GM12878 (cell line): ENCODE results near the gene RHPN2. TPM values are rescaled to one million over a fixed set of nuclear protein-coding genes. Genes with fewer than 3 reads are reported as not detected.
A peak's percentile ranks its signal among the peaks of the same experiment; 100 is the strongest.

Experiments
- ATAC-seq: fragments of 200-7000 bp; cut with Tn5 transposase; 3 replicates; pipeline ENCODE4 v1.9.1; 2020; ENCODE audit warnings: mild to moderate bottlenecking, moderate library complexity
- BruUV-seq: library from RNA; stranded (reverse); fragments of 400-500 nt; replicated peaks from 2 replicates; lab custom pipeline; 2021; lab: Mats Ljungman, UMichigan
- CTCF ChIA-PET: fragments of 300-600 bp; sonication (Branson Sonifier 250); formaldehyde crosslinking; extraction: SDS; loops from one replicate; lab custom pipeline; 2021; ENCODE audit warnings: inconsistent platforms; lab: Yijun Ruan, JAX
- POLR2A ChIA-PET: fragments of 350-600 bp; formaldehyde crosslinking; extraction: SDS; loops from one replicate; lab custom pipeline; 2021; ENCODE audit warnings: inconsistent platforms; lab: Charles Lee
- RAD21 ChIA-PET: fragments of 300-600 bp; sonication (Branson Sonifier 250); formaldehyde crosslinking; loops from one replicate; lab custom pipeline; 2023; ENCODE audit warnings: antibody characterized with exemption; ENCODE audit not compliant: unreplicated experiment; lab: Charles Lee
- SMC1A ChIA-PET: fragments of 300-600 bp; sonication (Branson Sonifier 250); formaldehyde crosslinking; loops from one replicate; lab custom pipeline; 2023; ENCODE audit not compliant: unreplicated experiment, uncharacterized antibody; lab: Charles Lee
- DNase-seq: peaks from one replicate; pipeline ENCODE4 v3.0.0-alpha.2; 2011; ENCODE audit warnings: low read depth, low spot score
- FAIRE-seq: peaks from 3 replicates; lab custom pipeline; 2011; peaks lifted over from hg19 to GRCh38; lab: Jason Lieb, UNC
- H2AFZ ChIP-seq: 2 replicates; pipeline ENCODE4 v1.6.0; 2011; ENCODE audit warnings: low read depth, low read length, control low read depth; ENCODE audit not compliant: control insufficient read depth
- H3K27ac ChIP-seq: 2 replicates; pipeline ENCODE4 v1.5.1; 2011; ENCODE audit warnings: control low read depth; ENCODE audit not compliant: control insufficient read depth, insufficient read depth
- H3K27me3 ChIP-seq, 2 experiments: replicated peaks in 1 of 2; 2 replicates each; pipeline versions ENCODE4 v1.6.0 to v1.6.1; 2011; ENCODE audit warnings: low read length in 1 of 2; ENCODE audit not compliant: control insufficient read depth in 2 of 2, insufficient read depth in 2 of 2
- H3K36me3 ChIP-seq, 2 experiments: 2 replicates each; pipeline ENCODE4 v1.5.1; 2011; ENCODE audit warnings: low read length in 1 of 2; ENCODE audit not compliant: control insufficient read depth in 2 of 2, insufficient read depth in 2 of 2
- H3K4me1 ChIP-seq: 2 replicates; pipeline ENCODE4 v1.6.1; 2011; ENCODE audit warnings: mild to moderate bottlenecking, low read length, moderate library complexity, mixed read lengths; ENCODE audit not compliant: control insufficient read depth, insufficient read depth
- H3K4me2 ChIP-seq: 2 replicates; pipeline ENCODE4 v1.6.0; 2011; ENCODE audit warnings: control low read depth; ENCODE audit not compliant: control insufficient read depth, insufficient read depth
- H3K4me3 ChIP-seq: fragments of 200-600 bp; sonication (generic); 2 replicates; pipeline ENCODE4 v1.5.1; 2016
- H3K79me2 ChIP-seq: 2 replicates; pipeline ENCODE4 v1.6.0; 2011; ENCODE audit warnings: low read length; ENCODE audit not compliant: control insufficient read depth, insufficient read depth
- H3K9ac ChIP-seq: 2 replicates; pipeline ENCODE4 v1.8.0; 2011; ENCODE audit warnings: low read length, control low read depth, mixed read lengths; ENCODE audit not compliant: control insufficient read depth, insufficient read depth
- H3K9me3 ChIP-seq: replicated peaks from 3 replicates; pipeline ENCODE4 v1.5.1; 2011; ENCODE audit warnings: mild to moderate bottlenecking, low read length; ENCODE audit not compliant: control insufficient read depth, insufficient read depth
- H4K20me1 ChIP-seq: 2 replicates; pipeline ENCODE4 v1.6.0; 2011; ENCODE audit not compliant: control insufficient read depth, insufficient read depth
- ASH2L ChIP-seq: fragments of 300-600, 200-600 bp; sonication (generic); IDR thresholded peaks from 2 replicates; pipeline ENCODE4 v1.6.1; 2017; ENCODE audit warnings: low read depth, mild to moderate bottlenecking, borderline replicate concordance
- BACH1 ChIP-seq: fragments of 450-650 bp; IDR thresholded peaks from 2 replicates; pipeline ENCODE4 v1.6.1; 2017; ENCODE audit warnings: mild to moderate bottlenecking, borderline replicate concordance
- CREB1 ChIP-seq: IDR thresholded peaks from 2 replicates; pipeline ENCODE4 v1.6.1; 2012; ENCODE audit warnings: low read depth, mild to moderate bottlenecking, inconsistent platforms
- E4F1 ChIP-seq: fragments of 450-650 bp; IDR thresholded peaks from 2 replicates; pipeline ENCODE4 v1.6.1; 2018; ENCODE audit warnings: borderline replicate concordance, mild to moderate bottlenecking; ENCODE audit not compliant: partially characterized antibody
- ETV6 ChIP-seq, 2 experiments: fragments of 450-650 bp in 1 of 2; IDR thresholded peaks in 1 of 2; conservative IDR thresholded peaks in 1 of 2; 2 replicates each; pipeline ENCODE4 v1.6.1; 2014; ENCODE audit warnings: antibody characterized with exemption in 1 of 2, borderline replicate concordance in 1 of 2, low read depth in 1 of 2, mild to moderate bottlenecking in 1 of 2, moderate library complexity in 1 of 2
- FOS ChIP-seq: IDR thresholded peaks from 3 replicates; pipeline ENCODE4 v1.6.1; 2011; ENCODE audit warnings: borderline replicate concordance; ENCODE audit not compliant: insufficient read length; ENCODE audit errors: extremely low read depth
- KLF5 ChIP-seq: fragments of 450-650 bp; IDR thresholded peaks from 2 replicates; pipeline ENCODE4 v1.6.1; 2014; ENCODE audit warnings: mild to moderate bottlenecking; ENCODE audit not compliant: partially characterized antibody
- MLLT1 ChIP-seq: fragments of 450-650 bp; IDR thresholded peaks from 2 replicates; pipeline ENCODE4 v1.6.1; 2016; ENCODE audit warnings: mild to moderate bottlenecking
- MTA3 ChIP-seq: IDR thresholded peaks from 2 replicates; pipeline ENCODE4 v1.6.1; 2012; ENCODE audit warnings: low read length, inconsistent platforms, borderline replicate concordance
- NBN ChIP-seq: fragments of 450-650 bp; IDR thresholded peaks from 2 replicates; pipeline ENCODE4 v1.6.1; 2016
- NFYA ChIP-seq: IDR thresholded peaks from 2 replicates; pipeline ENCODE4 v1.6.1; 2011; ENCODE audit warnings: low read depth, mild to moderate bottlenecking, low read length, improper control_type of control experiment, borderline replicate concordance
- NKRF ChIP-seq: fragments of 450-650 bp; conservative IDR thresholded peaks from 2 replicates; pipeline ENCODE4 v1.6.1; 2017; ENCODE audit warnings: mild to moderate bottlenecking, moderate library complexity
- NR2F1 ChIP-seq: fragments of 450-650 bp; conservative IDR thresholded peaks from 2 replicates; pipeline ENCODE4 v1.6.1; 2017; ENCODE audit warnings: mild to moderate bottlenecking
- STAT1 ChIP-seq: fragments of 450-650 bp; conservative IDR thresholded peaks from 2 replicates; pipeline ENCODE4 v1.6.1; 2014; ENCODE audit warnings: antibody characterized with exemption, mild to moderate bottlenecking
- TCF12 ChIP-seq: IDR thresholded peaks from 2 replicates; pipeline ENCODE4 v1.6.1; 2011; ENCODE audit warnings: low read depth, mild to moderate bottlenecking, low read length
- TCF3 ChIP-seq: IDR thresholded peaks from 2 replicates; pipeline ENCODE4 v1.6.1; 2012; ENCODE audit warnings: low read depth, mild to moderate bottlenecking, low read length, borderline replicate concordance; ENCODE audit not compliant: insufficient read depth
- ZNF622 ChIP-seq: fragments of 450-650 bp; IDR thresholded peaks from 2 replicates; pipeline ENCODE4 v1.6.1; 2017; ENCODE audit warnings: mild to moderate bottlenecking, inconsistent platforms
- WGBS: methylation state at CpG from one replicate; pipeline ENCODE4 v1.1.6; 2016; ENCODE audit warnings: low lambda C conversion rate; ENCODE audit not compliant: insufficient replicate concordance, insufficient coverage; ENCODE audit errors: missing lambda C conversion rate; 5-methylcytosine and 5-hydroxymethylcytosine counted together
- in situ Hi-C: fragments of 300-500 bp; cut with MboI; formaldehyde crosslinking; loops from 9 replicates; pipeline ENCODE4 v1.14.3; 2018; ENCODE audit warnings: mixed read lengths
- intact Hi-C: fragments of 100-400 bp; cut with micrococcal nuclease; formaldehyde crosslinking; loops from one replicate; pipeline ENCODE4 v1.14.2; 2022; ENCODE audit not compliant: unreplicated experiment
- polyA plus RNA-seq, 11 experiments: library from polyadenylated mRNA; depleted of rRNA in 4 of 11; unstranded in 6 of 11; stranded (reverse) in 5 of 11; fragments of >200 nt; fragmentation: Nextera tagmentation in 4 of 11; fragmentation: Illumina TruSeq in 1 of 11; extraction: Ambion mirVana in 4 of 11; extraction: Trizol in 1 of 11; gene quantifications; 1 replicate in 1 of 11; 2 replicates in 10 of 11; pipeline versions ENCODE4 v1.2.1 to v1.2.3, GENCODE V29; 2011 to 2016; ENCODE audit warnings: inconsistent platforms in 2 of 11, missing spikeins in 2 of 11, low read depth in 1 of 11
- total RNA-seq, 4 experiments: library from RNA; depleted of rRNA in 3 of 4; stranded (reverse); fragments of >200 nt in 3 of 4; fragmentation: Illumina TruSeq in 1 of 4; extraction: Trizol in 1 of 4; gene quantifications; 2 replicates each; pipeline versions ENCODE4 v1.2.1 to v1.2.3, GENCODE V29; 2013 to 2021

The RHPN2 gene
- total and polyA plus RNA-seq, 10 of the 15 experiments (the other 5 are each of a cell fraction or from before 2014, with no cell fraction given) = 0.71 to 7.4 (median 3.7) TPM

GRCh38 chr19:33080761-33081681 is 16.3 kb upstream of the RHPN2 start, which contains the start of gene GPATCH1:
TSS of gene GPATCH1 (plus strand) at chr19:33081181. CDS start at chr19:33081194, 13 bp downstream.
- intact Hi-C loops = no loop called here
- DNase-seq (peak; percentile 35), FAIRE-seq (peak; percentile 93), ATAC-seq (peak; percentile 97)
- under 1% methylated on average over 62 of the region's 62 CpGs for WGBS
- Histone ChIP-seq H2AFZ (peak within 1 kb of the TSS; percentile 99), H3K27me3 (no peaks in the 10 kb centered on the region), H3K36me3 (no peaks in the 10 kb centered on the region), H3K4me1 (peaks cover 9% of the 10 kb centered on the region), H3K4me3 (peak within 1 kb of the TSS; percentile 81), H3K4me2 (peak within 1 kb of the TSS; percentile 96), H3K9ac (peak within 1 kb of the TSS; percentile 94), H4K20me1 (no peaks in the 10 kb centered on the region), H3K27ac (peak within 1 kb of the TSS; percentile 83), H3K9me3 (no peaks in the 10 kb centered on the region), H3K79me2 (peaks cover 13% of the 10 kb centered on the region)
- ChIA-PET POLR2A (interaction anchor here (0.6 kb wide), 1 partner anchor 1278 kb away, joined by 3 read pairs; no protein-coding TSS in a partner anchor), CTCF (interaction anchor here (0.6 to 1.4 kb wide), 4 partner anchors 96 to 506 kb away, joined by 3 read pairs; no protein-coding TSS in a partner anchor), SMC1A (no interaction called here), RAD21 (interaction anchor here (1.3 kb wide), 1 partner anchor 96 kb away, joined by 3 read pairs; no protein-coding TSS in a partner anchor)
- in situ Hi-C loops = no loop called here
- TSS peak; percentile 89 for BruUV-seq
- TF ChIP-seq ASH2L = 0 out of 2 replicates have a peak, but pooled peaks have one; percentile 32
- TF ChIP-seq FOS = no peak
- TF ChIP-seq TCF12 = no peak
- peak; percentile 49; the same call in 1 of the 2 replicates for TF ChIP-seq BACH1
- TF ChIP-seq TCF3 = no peak
- no peak for TF ChIP-seq NFYA
- TF ChIP-seq ZNF622 = no peak
- TF ChIP-seq MTA3 = no peak
- no peak for TF ChIP-seq NR2F1
- TF ChIP-seq MLLT1 = peak; percentile 64
- TF ChIP-seq NKRF = peak; percentile 90
- TF ChIP-seq ETV6 (conservative IDR thresholded peaks at IDR 0.05 in 1 of 2, IDR thresholded peaks at IDR 0.05 in 1 of 2; ENCODE audit: borderline replicate concordance in 1 of 2, low read depth in 1 of 2) = no peak
- no peak for TF ChIP-seq KLF5
- peak; percentile 32; the same call in 1 of the 2 replicates for TF ChIP-seq STAT1
- 0 out of 2 replicates have a peak, but pooled peaks have one; percentile 68 for TF ChIP-seq NBN
- TF ChIP-seq CREB1 = peak; percentile 82
- TF ChIP-seq E4F1 = peak; percentile 70
